AG20443 (cell line): ENCODE data around the gene PCMTD2.

ENCODE experiments used
- DNase-seq: peaks from one replicate; pipeline ENCODE4 v3.0.0; 2012; ENCODE audit warnings: low spot score, mixed read lengths

PCMTD2 gene

GRCh38 chr20:64256282-64256935 lies 861 bp downstream of the PCMTD2 start:
- no peak for DNase-seq

DNA sequence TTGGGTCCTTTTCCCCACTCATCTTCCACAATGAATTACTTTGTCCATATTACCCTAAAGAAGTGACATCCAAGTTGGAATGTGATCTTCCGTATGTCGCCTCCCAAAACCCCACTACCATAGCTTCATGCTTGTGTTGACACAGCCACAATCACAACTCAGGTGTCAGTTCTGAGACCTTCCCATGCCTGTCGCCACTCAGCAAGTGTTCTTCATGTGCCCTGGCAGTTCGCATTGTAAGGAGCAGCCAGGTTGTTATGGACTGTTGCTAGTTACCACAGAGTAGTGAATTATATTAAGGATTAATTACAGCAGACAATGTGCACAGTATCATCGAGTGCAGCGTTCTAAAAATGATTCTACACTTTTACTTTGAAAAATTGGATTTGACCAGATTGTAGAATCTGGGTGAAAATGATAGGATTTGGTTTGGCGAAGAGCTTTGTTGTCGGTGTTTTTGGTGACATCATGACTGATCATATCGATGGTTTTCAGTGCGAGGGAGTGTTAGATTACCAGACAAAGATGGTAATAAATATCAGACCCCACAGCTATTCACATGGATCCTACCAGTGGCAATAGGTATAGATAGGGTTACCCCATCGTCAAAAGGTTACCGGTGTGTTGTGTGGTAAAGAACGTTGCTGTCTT lies 1.7 kb downstream of the PCMTD2 start:
- no peak for DNase-seq

DNA sequence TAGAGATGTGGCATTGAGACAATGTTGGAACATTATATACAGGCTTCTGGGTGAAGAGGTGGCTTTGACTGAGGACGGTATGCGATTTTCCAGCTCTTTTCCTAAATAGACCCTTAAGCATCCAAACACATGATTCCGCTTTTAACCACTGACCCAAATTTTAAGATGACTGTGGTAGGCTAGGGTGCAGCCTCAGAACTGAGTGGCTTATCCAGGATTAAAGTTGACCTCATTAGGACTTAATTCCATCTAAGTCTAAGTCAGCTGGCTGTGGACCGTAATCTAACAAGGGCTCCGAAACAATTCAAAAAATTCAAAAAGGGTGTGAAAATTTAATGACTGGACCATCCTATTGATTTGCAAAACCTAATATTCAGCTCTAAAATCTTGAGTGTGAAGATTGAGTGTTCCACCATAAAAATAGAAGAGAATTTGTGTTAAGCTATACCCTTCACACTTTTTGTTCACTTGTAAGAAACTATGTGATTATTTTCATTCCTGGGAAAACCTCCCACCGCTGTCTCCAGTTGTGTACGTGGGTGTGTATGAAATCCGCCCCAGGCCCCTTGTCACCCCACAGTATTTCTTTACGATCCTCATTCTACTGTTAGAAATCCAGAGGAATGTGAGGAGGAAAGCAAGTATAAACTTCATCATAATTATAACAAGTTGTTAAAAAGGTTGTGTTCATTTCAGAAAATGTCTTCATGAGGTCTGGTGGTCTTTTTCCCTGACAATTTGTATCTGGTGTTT lies 2.7 kb downstream of the PCMTD2 start:
- no peak for DNase-seq

DNA sequence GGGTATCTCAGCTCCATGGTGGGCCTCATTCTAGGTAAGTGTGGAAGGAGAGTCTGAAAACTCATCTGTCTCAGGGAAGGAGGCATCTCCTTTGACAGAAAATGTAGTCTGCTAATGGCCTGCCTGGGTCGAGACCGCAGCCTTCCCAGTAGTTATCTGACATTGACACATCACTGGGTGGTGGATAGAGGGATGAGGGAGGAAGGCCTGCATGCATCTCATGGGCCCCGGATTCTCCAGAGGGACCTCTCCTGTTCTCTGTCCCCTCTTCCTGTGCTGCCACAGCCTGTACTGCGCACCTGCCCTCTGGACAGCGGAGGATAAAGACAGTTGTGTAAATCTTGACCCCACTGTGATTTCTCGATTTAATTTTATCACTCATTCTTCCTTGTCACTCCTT lies 4.7 kb downstream of the PCMTD2 start:
- no peak for DNase-seq

- DNase-seq: peak; percentile 48
Measured at GRCh38 chr20:64261138-64261537, 5.6 kb downstream of the PCMTD2 start.

GRCh38 chr20:64264091-64264490 lies 8.5 kb downstream of the PCMTD2 start:
- no peak for DNase-seq

DNA sequence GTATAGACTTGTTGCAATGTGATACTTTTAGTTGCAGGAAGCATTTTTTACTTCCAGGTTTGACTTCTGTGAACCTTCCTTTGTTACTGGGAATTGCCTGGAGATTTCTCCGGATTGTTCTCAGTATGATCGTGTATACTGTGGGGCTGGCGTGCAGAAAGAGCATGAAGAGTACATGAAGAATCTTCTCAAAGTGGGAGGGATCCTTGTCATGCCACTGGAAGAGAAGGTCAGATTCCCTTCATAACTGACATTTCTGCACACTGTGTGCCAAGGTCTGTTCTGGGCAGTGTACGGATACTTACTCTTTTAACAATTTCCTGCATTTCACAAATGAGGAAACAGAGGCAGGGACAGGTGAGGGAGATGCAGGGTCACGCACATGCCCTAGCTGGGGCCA lies 9.7 kb downstream of the PCMTD2 start:
- no peak for DNase-seq

DNA sequence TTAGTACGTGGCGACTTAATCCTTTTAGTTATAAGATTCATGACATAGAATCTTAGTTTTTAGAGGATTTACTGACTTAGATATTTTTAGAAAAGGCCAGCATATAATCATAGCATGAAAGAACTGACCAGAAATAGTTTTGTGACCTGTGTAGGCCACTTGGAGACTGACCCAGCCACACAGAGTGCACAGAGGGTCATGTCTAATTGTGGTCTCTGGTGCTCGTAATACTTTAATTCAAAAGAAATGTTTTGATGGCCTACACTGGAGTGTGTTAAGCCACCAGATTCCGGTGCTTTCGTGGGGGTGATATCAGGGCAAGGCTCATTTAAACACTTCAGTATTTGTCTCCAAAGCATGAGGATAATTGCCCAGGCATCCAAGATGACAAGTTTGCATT lies 11.4 kb downstream of the PCMTD2 start:
- no peak for DNase-seq

GRCh38 chr20:64268174-64268573 lies 12.6 kb downstream of the PCMTD2 start:
- no peak for DNase-seq

GRCh38 chr20:64269604-64270411 lies 14.3 kb downstream of the PCMTD2 start:
- no peak for DNase-seq

DNA sequence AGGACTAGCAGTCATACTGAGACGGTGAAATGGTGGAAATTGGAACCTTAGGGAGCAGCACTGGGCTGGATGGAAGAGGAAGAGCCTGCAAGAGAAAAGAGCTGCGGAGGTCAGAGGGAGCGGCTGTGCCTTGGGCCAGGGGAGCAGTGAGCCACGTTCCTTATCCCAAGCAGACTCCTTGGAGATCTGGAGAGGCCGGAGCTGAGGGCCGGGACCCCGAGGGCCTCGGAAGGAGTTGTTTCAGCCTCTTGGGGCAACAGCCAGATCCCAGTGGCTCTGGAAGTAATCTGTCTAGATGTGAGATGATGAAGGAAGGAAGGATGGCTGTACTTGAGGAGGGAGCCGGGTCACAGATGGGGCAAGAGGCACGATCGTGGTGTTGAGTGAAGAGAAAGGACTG lies 16.1 kb downstream of the PCMTD2 start:
- no peak for DNase-seq

DNA sequence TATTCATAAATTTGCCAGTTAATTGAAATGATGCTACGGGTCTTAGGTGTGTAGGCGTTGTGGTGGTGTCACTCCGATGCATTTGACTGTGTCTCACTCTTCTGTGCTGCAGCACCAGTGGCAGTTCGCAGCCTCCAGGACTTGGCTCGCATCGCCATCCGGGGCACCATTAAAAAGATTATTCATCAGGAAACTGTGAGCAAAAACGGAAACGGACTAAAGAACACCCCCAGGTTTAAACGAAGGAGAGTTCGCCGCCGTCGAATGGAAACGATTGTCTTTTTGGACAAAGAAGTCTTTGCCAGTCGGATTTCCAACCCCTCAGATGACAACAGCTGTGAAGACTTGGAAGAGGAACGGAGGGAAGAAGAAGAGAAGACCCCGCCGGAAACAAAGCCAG lies 17.6 kb downstream of the PCMTD2 start:
- DNase-seq: no peak

DNA sequence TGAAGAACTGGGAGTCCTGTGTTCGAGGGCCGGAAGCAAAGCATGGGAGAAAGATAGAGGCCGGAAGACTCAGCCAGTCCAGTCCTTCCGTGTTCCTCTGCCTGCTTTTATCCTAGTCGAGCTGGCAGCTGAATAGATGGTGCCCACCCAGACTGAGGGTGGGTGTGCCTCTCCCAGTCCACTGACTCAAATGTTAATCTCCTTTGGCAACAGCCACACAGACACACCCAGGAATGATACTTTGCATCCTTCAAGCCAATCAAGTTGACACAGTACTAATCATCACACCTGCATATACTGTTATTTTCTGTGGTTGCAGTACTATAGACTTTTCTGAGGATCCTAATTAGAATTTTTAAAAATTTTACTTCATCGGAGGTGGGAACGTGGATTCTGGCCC lies 21.3 kb downstream of the PCMTD2 start:
- DNase-seq: no peak

DNA sequence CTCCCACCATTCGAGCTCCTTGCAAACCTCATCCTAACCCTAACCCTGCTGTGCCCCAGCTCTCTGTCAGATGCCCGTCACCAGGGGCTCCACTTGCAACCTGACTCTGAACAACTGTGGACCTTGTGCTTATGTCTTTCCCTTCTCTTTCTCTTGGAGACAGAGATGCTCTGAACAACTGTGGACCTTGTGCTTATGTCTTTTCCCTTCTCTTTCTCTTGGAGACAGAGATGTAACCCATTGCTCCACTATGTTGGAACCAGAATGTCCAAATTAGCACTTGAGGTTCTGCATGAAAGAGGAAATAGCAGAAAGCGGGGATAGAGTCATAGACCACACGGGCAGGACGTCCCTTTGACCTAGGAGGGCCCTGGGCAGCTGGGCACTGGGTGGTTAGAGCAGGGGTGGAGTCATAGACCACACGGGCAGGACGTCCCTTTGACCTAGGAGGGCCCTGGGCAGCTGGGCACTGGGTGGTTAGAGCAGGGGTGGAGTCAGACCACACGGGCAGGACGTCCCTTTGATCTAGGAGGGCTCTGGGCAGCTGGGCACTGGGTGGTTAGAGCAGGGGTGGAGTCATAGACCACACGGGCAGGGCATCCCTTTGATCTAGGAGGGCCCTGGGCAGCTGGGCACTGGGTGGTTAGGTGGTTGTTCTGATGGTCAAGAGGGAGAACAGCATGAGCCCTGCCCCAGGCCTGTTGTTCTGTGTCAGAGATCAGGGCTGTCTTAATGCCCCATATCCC lies 22.2 kb downstream of the PCMTD2 start:
- DNase-seq: no peak

- no peak for DNase-seq
Measured at GRCh38 chr20:64278317-64278681, 22.8 kb downstream of the PCMTD2 start.

DNA sequence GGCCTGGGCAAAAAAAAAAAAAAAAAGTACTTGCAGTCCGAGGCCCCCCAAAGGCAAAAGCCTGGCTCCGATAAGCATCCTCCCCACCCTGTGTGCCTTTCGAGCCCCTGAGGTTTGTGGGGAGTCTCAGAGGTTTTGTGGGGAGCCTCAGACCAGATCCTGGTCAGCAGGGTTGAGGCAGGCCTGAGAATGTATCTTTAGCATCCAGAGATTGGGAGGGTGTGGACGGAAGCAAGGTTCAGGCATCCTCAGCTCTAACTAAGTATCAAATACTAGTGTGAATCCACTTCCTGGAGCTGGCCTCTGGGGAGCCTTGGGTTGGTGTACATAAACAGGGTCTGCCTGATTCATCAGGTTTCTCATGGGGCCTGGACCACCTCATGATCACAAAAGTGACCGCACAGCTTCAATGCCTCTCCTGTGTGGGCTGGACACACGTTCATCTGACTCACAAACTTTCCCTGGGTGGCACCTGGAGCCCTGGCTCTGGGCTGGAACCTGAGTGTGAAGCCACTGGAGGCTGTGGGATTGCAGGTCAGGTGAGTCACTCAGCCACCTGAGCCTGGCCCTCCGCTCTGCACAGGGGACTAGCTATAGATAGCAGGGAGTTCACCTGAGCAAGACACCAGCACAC lies 24.4 kb downstream of the PCMTD2 start:
- no peak for DNase-seq

GRCh38 chr20:64280460-64280843 lies 24.9 kb downstream of the PCMTD2 start:
- no peak for DNase-seq

DNA sequence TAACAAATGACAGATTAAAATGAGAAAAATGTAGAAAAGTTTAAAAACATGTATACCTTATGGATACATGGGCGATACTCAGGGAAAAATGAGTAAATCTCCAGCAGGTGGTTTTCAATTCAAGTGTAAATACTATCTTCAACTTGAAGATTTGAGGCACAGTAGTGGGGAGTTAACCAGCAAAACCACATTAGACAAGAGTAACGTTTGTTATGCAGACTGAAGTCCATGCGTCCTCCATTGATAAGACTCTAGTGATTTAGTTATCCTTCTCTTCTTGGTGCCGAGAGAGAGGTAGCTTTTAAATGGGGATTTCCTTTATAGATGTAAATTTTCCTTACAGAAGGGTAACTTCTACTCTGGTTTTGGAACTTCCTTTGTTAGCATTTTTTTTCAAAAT lies 28.1 kb downstream of the PCMTD2 start:
- DNase-seq: no peak

DNA sequence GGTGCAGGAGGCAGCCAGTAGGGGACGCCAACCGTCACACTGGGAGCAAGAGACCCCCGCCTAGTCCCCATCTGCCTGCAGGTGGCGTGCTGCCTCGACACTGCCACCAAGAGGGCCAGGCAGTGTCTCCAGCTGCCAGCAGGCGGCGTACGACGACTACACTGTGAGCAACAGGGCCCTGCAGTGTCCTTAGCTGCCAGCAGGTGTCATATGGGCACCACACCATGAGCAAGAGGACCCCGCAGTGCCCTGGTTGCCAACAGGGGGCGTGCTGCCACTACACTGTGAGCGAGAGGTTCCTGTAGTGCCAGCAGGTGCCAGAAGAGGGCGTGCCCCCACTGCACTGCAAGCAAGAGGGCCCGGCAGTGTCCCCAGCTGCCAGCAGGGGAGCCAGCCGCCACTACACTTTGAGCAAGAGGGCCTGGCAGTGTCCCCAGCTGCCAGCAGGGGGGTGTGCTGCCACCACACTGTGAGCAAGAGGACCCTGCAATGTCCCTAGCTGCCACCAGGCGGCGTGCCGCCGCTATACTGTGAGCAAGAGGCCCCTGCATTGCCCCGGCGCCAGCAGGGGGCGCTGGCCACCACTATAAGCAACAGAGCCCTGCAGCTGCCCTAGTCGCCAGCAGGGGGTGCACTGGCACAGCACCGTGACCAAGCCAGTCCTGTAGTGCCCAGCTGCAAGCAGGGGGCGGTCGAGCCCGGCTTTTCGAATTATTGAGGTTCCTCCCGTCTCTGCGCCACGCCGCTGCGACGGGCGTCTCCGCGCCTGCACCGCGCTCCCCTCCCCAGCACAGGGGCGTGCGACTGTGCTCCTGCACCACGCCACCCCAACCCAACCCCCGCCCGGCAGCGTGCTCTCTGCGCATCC lies 30.3 kb downstream of the PCMTD2 start:
- DNase-seq: peak; percentile 29
